ENCODE measurements around the gene LRRC10B. TPM values are rescaled to one million over a fixed set of nuclear protein-coding genes. Genes with fewer than 3 reads are reported as not detected.

LRRC10B gene
- total RNA-seq, 1 donor = under 0.01 TPM

DNA sequence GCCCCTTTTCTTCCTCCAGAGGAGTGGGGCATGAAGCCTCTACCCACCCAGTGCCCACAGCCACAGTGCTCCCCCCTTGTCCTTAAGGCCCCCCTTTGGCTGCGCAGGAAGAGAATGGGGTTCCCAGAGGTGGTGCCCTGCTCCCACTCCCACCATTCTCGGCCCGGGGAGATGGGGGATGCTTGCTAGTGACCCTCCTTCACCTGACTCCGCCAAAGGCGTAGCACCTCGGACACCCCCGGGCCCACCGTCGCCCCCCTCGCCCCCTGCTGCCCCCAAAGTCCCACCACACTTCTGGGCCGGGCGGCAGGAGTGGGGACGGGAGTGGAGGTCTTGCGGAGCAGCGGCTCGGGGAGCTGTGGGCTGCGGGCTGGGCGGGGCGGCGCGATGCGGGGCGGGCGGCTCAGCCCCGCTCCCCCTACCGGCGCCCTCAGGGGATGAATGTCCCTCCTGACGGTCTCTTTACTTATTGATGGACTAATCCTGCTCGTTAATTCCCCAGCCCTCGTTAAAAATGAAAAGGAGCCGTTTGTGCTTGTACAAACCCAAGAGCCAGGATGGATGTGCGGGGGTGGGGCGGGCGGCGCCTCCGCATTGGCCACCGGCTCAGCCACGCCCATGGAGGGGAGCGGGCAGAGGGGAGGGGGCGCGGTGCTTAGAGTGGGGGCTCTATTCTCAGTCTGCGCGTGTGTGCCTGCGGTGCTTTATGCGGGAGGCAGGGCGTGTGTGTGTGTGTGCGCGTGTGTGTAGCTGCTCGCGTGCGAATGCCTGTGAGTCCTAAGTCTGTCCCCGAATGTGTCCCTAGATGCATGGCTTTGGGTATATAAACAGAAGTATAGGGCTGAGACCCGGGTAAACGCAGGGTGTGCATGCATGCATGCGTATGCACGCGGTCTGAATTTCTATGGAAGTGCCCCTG lies 46.8 kb downstream of the LRRC10B start:
- peaks cover 19% of the 10 kb centered on the region for H3K4me1 ChIP-seq (ENCODE audit: insufficient read depth, low read length)
- H3K36me3 ChIP-seq (ENCODE audit: insufficient read depth, low read length) = no peaks in the 10 kb centered on the region
- peak overlapping the region; percentile 33 for H3K4me3 ChIP-seq (ENCODE audit: insufficient read depth, low read length)
- H3K79me2 ChIP-seq (ENCODE audit: insufficient read depth, low read length) = no peaks in the 10 kb centered on the region
- H3K27ac ChIP-seq (ENCODE audit: low read depth, low read length) = no peak overlapping the region
- H3K9me3 ChIP-seq (ENCODE audit: low read depth, low read length) = no peaks in the 10 kb centered on the region
- no peaks in the 10 kb centered on the region for H4K20me1 ChIP-seq (ENCODE audit: insufficient read depth, low read length)
- no peak overlapping the region for H2AFZ ChIP-seq (ENCODE audit: low read length)
- TF ChIP-seq, protein P1, sequence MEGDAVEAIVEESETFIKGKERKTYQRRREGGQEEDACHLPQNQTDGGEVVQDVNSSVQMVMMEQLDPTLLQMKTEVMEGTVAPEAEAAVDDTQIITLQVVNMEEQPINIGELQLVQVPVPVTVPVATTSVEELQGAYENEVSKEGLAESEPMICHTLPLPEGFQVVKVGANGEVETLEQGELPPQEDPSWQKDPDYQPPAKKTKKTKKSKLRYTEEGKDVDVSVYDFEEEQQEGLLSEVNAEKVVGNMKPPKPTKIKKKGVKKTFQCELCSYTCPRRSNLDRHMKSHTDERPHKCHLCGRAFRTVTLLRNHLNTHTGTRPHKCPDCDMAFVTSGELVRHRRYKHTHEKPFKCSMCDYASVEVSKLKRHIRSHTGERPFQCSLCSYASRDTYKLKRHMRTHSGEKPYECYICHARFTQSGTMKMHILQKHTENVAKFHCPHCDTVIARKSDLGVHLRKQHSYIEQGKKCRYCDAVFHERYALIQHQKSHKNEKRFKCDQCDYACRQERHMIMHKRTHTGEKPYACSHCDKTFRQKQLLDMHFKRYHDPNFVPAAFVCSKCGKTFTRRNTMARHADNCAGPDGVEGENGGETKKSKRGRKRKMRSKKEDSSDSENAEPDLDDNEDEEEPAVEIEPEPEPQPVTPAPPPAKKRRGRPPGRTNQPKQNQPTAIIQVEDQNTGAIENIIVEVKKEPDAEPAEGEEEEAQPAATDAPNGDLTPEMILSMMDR (IDR thresholded peaks at IDR 0.05; ENCODE audit: extremely low read depth, low read depth, low read length) = no peak
- peak overlapping the region; percentile 48 for H3K4me2 ChIP-seq (ENCODE audit: insufficient read depth, low read length)
- DNase-seq (ENCODE audit: insufficient read length, low spot score, missing footprints) = no peak
- peaks cover 49% of the 10 kb centered on the region for H3K27me3 ChIP-seq (ENCODE audit: insufficient read depth, low read length)

DNA sequence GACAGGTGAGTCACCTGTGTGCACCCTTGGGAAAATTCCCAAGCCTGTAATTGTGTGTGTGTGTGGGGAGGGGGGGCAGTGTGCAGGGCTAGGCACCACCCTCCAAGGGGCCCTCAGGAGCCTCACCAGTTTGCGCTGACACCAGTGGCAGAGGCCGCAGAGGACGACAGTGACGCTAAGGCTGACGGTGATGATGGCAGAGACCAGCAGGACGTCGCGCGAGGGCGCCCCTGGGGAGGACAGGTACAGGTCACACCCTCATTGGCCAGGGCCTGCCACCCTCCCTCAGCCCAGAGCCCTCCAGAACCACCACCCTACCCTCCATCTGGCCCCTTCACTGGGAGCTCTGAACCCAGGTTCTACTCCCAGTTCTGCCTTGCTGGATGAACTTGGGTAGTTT lies 47.4 kb downstream of the LRRC10B start:
- TF ChIP-seq, protein P1 (IDR thresholded peaks at IDR 0.05; ENCODE audit: extremely low read depth, low read depth, low read length) = no peak

DNA sequence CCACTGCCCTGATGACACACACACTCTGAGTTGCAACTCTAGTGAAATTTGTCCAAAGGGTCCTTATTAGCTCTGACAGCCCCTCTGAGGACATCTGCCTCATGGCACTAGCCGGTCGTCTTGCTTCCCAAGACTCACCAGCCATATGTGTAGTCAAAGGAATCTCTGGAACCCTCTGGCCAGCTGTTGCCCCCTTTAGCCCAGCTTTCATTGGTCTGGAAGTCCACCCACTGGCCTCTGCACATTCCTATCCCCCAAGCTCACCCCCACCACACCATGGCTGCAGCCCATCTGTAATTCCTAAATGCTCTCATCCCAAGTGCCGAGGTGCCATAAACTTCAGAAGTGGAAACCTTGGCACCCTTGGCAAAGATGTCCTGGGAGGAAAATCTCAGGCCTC lies 48.1 kb downstream of the LRRC10B start:
- Histone ChIP-seq H3K27ac (ENCODE audit: low read depth, low read length) (no peak overlapping the region), H3K36me3 (ENCODE audit: insufficient read depth, low read length) (no peaks in the 10 kb centered on the region), H3K27me3 (ENCODE audit: insufficient read depth, low read length) (peaks cover 60% of the 10 kb centered on the region), H3K9me3 (ENCODE audit: low read depth, low read length) (no peaks in the 10 kb centered on the region), H3K79me2 (ENCODE audit: insufficient read depth, low read length) (no peaks in the 10 kb centered on the region), H3K4me2 (ENCODE audit: insufficient read depth, low read length) (no peak overlapping the region), H3K4me3 (ENCODE audit: insufficient read depth, low read length) (no peak overlapping the region), H4K20me1 (ENCODE audit: insufficient read depth, low read length) (peaks cover 4% of the 10 kb centered on the region), H2AFZ (ENCODE audit: low read length) (no peak overlapping the region), H3K4me1 (ENCODE audit: insufficient read depth, low read length) (peaks cover 13% of the 10 kb centered on the region)
- TF ChIP-seq, protein P1 (IDR thresholded peaks at IDR 0.05; ENCODE audit: extremely low read depth, low read depth, low read length) = no peak
- no peak for DNase-seq (ENCODE audit: insufficient read length, low spot score, missing footprints)

More for the DNA sequence above, 47.4 kb downstream of the LRRC10B start:
- no peaks in the 10 kb centered on the region for H3K79me2 ChIP-seq (ENCODE audit: insufficient read depth, low read length)
- no peak overlapping the region for H3K27ac ChIP-seq (ENCODE audit: low read depth, low read length)
- peak overlapping the region; percentile 48 for H3K4me2 ChIP-seq (ENCODE audit: insufficient read depth, low read length)
- H3K4me1 ChIP-seq (ENCODE audit: insufficient read depth, low read length) = peaks cover 19% of the 10 kb centered on the region
- peaks cover 54% of the 10 kb centered on the region for H3K27me3 ChIP-seq (ENCODE audit: insufficient read depth, low read length)
- H4K20me1 ChIP-seq (ENCODE audit: insufficient read depth, low read length) = no peaks in the 10 kb centered on the region
- H3K4me3 ChIP-seq (ENCODE audit: insufficient read depth, low read length) = no peak overlapping the region
- no peak overlapping the region for H2AFZ ChIP-seq (ENCODE audit: low read length)
- no peak for DNase-seq (ENCODE audit: insufficient read length, low spot score, missing footprints)
- no peaks in the 10 kb centered on the region for H3K9me3 ChIP-seq (ENCODE audit: low read depth, low read length)
- H3K36me3 ChIP-seq (ENCODE audit: insufficient read depth, low read length) = no peaks in the 10 kb centered on the region

Small RNA genes within 50 kb of the gene (small RNA-seq; reads per million reads assigned to genes)
- not detected for gene MIR4488

Other genes starting within 250 kb of the LRRC10B start
- 4.7 and 6.2 TPM in 2 replicates for gene VWCE, start 213.4 kb upstream of the LRRC10B start, total RNA-seq
- gene DDB1, start 175.6 kb upstream of the LRRC10B start, total RNA-seq = 330 and 331 TPM in 2 replicates
- 21.8 and 30.0 TPM in 2 replicates for gene TKFC, start 175.5 kb upstream of the LRRC10B start, total RNA-seq
- gene CYB561A3, start 146.9 kb upstream of the LRRC10B start, total RNA-seq = 149 and 151 TPM in 2 replicates
- gene TMEM138, start 146.4 kb upstream of the LRRC10B start, total RNA-seq = 41.3 and 48.3 TPM in 2 replicates
- 5.8 and 8.3 TPM in 2 replicates for gene TMEM216, start 116.2 kb upstream of the LRRC10B start, total RNA-seq
- gene CPSF7, start 78.8 kb upstream of the LRRC10B start, total RNA-seq = 29.0 and 29.2 TPM in 2 replicates
- gene SDHAF2, start 78.6 kb upstream of the LRRC10B start, total RNA-seq = 37.7 and 46.3 TPM in 2 replicates
- gene SYT7, start 72.3 kb downstream of the LRRC10B start, total RNA-seq = 3.6 and 6.8 TPM in 2 replicates
- gene DAGLA, start 171.6 kb downstream of the LRRC10B start, total RNA-seq = 2.9 and 3.6 TPM in 2 replicates
- gene MYRF, start 243.9 kb downstream of the LRRC10B start, total RNA-seq = 0.29 and 0.36 TPM in 2 replicates